ENCODE data around the gene VPS33A.
A peak's percentile ranks its signal among the peaks of the same experiment; 100 is the strongest.
"Not testable (repeated sequence)": the region's sequence is repeated elsewhere in the genome, so short reads cannot be mapped to it uniquely, and the experiment has no call there.

Gene VPS33A

DNA sequence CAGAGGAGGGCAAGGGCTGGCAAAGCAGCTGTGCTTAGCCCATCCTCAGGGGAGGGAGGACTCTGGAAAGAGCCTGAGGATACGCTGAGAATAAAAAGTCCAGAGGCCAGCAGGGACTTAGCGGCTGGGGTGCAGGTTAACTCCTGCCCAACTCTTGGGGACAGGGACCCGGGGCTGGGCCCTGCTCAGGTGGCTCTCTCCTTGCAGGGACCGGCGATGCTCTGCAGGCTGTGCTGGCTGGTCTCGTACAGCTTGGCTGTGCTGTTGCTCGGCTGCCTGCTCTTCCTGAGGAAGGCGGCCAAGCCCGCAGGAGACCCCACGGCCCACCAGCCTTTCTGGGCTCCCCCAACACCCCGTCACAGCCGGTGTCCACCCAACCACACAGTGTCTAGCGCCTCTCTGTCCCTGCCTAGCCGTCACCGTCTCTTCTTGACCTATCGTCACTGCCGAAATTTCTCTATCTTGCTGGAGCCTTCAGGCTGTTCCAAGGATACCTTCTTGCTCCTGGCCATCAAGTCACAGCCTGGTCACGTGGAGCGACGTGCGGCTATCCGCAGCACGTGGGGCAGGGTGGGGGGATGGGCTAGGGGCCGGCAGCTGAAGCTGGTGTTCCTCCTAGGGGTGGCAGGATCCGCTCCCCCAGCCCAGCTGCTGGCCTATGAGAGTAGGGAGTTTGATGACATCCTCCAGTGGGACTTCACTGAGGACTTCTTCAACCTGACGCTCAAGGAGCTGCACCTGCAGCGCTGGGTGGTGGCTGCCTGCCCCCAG is 60.0 kb downstream of the VPS33A start:
- H3K27ac ChIP-seq (ENCODE audit: insufficient read depth, low read depth, low read length, poor library complexity, severe bottlenecking), result no peak overlapping the region
- H3K27me3 ChIP-seq (ENCODE audit: control insufficient read depth, insufficient read depth, low read length, poor library complexity, severe bottlenecking), result peaks cover 52% of the 10 kb centered on the region
- H3K4me3 ChIP-seq (ENCODE audit: insufficient read depth, low read depth, low read length), result no peak overlapping the region
- H3K36me3 ChIP-seq (ENCODE audit: control insufficient read depth, insufficient read depth, low read length), result peaks cover 17% of the 10 kb centered on the region
- no peaks in the 10 kb centered on the region for H3K9me3 ChIP-seq (ENCODE audit: control insufficient read depth, low read length)
- WGBS, 2 experiments, result 87 to 88% methylated on average over 27 of the region's 27 CpGs
- no peaks in the 10 kb centered on the region for H3K4me1 ChIP-seq (ENCODE audit: control insufficient read depth, insufficient read depth, low read length)

DNA sequence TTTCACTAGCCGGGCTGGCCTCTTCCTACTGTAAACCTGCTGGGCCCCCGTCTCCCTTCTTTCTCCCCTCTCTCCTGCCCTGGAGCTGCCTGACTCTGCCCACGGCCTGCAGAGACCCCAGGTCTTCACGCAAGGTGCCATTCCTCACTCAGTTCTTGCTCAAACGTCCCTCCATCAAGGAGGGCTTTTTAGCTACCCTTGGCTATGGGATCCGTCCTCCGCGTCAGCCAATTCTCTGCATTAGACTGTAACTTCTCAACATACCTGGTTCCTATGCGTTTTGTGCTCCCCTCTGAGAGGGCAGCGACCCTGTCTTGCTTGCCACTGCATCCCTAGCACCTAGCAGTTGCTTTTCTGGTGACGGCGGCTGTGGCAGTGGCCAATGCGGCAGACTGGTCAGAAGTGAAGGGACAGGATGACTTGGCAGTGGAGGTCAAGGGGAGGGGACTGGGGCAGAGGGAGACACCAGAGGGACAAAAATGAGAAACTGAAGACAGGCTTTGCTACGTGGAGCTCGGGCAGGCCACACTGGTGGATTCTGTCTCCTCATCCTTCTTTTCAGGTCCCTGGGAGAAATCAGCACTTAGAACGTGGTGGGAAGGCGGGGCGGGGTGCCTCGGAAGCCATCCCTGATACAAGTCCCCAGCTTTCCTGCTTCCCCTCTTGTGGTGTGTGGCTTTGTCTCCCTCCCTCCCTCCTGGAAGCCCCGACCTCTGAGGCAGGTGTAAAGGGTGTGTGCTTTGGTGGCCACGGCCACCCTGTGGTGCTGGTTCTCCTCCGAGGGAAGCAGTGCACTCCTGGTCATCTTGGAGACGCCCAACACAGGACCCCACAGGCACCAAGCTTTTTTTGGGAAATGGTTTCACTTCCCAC is 61.0 kb downstream of the VPS33A start:
- H3K27ac ChIP-seq (ENCODE audit: insufficient read depth, low read depth, low read length, poor library complexity, severe bottlenecking), result no peak overlapping the region
- H3K4me3 ChIP-seq (ENCODE audit: insufficient read depth, low read depth, low read length), result no peak overlapping the region
- peaks cover 62% of the 10 kb centered on the region for H3K27me3 ChIP-seq (ENCODE audit: control insufficient read depth, insufficient read depth, low read length, poor library complexity, severe bottlenecking)
- no peaks in the 10 kb centered on the region for H3K4me1 ChIP-seq (ENCODE audit: control insufficient read depth, insufficient read depth, low read length)
- H3K36me3 ChIP-seq (ENCODE audit: control insufficient read depth, insufficient read depth, low read length), result peaks cover 14% of the 10 kb centered on the region
- H3K9me3 ChIP-seq (ENCODE audit: control insufficient read depth, low read length), result no peaks in the 10 kb centered on the region
- WGBS, 2 experiments, result 66% methylated on average over 23 of the region's 23 CpGs

DNA sequence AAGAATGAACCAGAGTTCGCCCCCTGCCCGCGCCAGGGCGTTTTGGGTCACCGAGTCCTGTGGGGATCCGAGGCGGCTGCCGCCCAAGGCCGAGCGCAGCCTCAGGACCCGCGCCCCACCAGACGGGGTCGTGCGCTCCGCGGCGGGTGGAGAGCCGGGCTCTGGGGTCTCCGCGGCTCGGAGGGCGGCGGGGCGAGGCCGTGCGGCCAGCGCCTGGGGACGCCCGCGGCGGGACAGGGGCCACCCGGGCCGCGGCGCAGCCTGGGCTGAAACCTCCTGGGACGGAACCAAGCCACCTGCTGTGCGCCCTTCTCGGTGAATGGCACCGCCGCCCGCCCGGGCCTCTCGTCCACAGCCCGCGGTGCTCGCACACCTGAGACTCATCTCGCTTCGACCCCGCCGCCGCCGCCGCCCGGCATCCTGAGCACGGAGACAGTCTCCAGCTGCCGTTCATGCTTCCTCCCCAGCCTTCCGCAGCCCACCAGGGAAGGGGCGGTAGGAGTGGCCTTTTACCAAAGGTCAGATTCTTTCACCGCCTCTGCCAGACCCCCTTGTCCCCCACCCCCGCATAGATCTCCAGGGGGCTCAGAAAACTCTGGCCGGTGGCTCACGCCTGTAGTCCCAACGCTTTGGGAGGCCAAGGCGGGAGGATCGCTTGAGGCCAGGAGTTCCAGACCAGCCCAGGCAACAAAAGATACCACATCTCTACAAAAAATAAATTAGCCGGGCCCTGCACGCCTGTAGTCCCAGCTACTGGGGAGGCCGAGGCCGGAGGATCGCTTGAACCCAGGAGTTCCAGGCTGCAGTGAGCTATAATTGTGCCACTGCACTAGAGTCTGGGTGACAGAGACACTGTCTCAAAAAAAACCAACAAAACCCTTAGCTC is 61.9 kb downstream of the VPS33A start:
- H3K27me3 ChIP-seq (ENCODE audit: control insufficient read depth, insufficient read depth, low read length, poor library complexity, severe bottlenecking), result peaks cover 65% of the 10 kb centered on the region
- H3K9me3 ChIP-seq (ENCODE audit: control insufficient read depth, low read length), result no peaks in the 10 kb centered on the region
- no peaks in the 10 kb centered on the region for H3K4me1 ChIP-seq (ENCODE audit: control insufficient read depth, insufficient read depth, low read length)
- peaks cover 14% of the 10 kb centered on the region for H3K36me3 ChIP-seq (ENCODE audit: control insufficient read depth, insufficient read depth, low read length)
- H3K27ac ChIP-seq (ENCODE audit: insufficient read depth, low read depth, low read length, poor library complexity, severe bottlenecking), result no peak overlapping the region
- H3K4me3 ChIP-seq (ENCODE audit: insufficient read depth, low read depth, low read length), result peak overlapping the region; percentile 41
- WGBS, 2 experiments, result 9 to 11% methylated on average over 71 of the region's 71 CpGs

DNA sequence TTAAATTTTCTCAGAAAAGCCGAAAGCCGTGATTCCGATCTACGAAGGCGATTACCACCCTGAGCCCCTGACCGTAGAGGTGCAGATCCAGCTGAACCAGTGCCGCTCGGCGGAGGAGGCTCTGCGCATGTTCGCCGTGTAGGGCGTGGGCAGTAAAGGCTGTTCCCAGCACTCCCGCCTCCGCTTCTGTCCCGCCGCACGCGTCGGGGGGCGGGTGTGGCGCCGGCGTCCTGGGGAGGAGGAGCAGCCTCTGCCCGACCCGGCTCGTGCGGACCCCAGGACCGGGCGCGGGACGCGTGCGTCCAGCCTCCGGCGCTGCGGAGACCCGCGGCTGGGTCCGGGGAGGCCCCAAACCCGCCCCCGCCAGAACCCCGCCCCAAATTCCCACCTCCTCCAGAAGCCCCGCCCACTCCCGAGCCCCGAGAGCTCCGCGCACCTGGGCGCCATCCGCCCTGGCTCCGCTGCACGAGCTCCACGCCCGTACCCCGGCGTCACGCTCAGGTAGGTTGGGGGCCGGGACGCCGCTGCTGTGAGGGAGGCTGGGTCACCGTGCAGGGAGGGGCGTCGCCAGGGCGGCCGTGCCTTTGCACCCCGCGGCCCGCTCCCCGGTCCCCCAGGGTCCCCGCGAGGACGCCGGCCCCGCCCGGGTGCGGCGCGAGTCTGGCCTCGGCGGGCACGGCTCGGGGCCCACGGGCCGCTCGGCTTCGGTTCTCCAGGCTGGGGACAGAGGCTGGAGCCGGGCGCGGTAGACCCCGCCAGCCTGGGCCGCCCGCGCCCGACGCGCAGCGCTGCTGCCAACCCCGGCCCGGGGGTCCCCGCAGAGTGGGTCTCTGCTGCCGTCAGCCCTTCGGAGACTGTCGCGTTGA is 62.8 kb downstream of the VPS33A start, which contains the start of gene B3GNT4:
B3GNT4 (plus strand) TSS at position 409 of the 866 bp plus-strand sequence. CDS start 910 bp downstream, outside the sequence.
- H3K9me3 ChIP-seq (ENCODE audit: control insufficient read depth, low read length), result no peaks in the 10 kb centered on the region
- H3K27me3 ChIP-seq (ENCODE audit: control insufficient read depth, insufficient read depth, low read length, poor library complexity, severe bottlenecking), result peaks cover 65% of the 10 kb centered on the region
- 1% methylated on average over 101 to 104 of the region's 104 CpGs for WGBS, 2 experiments
- H3K4me3 ChIP-seq (ENCODE audit: insufficient read depth, low read depth, low read length), result peak within 1 kb of the TSS; percentile 41
- H3K4me1 ChIP-seq (ENCODE audit: control insufficient read depth, insufficient read depth, low read length), result no peaks in the 10 kb centered on the region
- H3K36me3 ChIP-seq (ENCODE audit: control insufficient read depth, insufficient read depth, low read length), result peaks cover 8% of the 10 kb centered on the region
- no peak within 1 kb of the TSS for H3K27ac ChIP-seq (ENCODE audit: insufficient read depth, low read depth, low read length, poor library complexity, severe bottlenecking)

DNA sequence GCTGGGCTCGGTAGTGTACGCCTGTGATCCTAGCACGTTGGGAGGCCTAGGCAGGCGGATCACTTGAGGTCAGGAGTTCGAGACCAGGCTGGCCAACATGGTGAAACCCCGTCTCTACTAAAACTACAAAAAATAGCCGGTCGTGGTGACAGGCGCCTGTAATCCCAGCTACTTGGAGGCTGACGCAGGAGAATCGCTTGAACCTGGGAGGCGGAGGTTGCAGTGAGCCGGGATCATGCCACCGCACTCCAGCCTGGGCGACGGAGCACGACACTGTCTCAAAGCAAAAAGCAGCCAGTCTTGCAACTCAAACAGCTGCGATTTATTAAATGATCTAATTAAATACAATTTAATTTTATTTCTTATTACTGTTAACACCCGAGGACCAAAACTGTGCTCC is 63.5 kb downstream of the VPS33A start:
- peaks cover 65% of the 10 kb centered on the region for H3K27me3 ChIP-seq (ENCODE audit: control insufficient read depth, insufficient read depth, low read length, poor library complexity, severe bottlenecking)
- H3K4me1 ChIP-seq (ENCODE audit: control insufficient read depth, insufficient read depth, low read length); H3K36me3 ChIP-seq (ENCODE audit: control insufficient read depth, insufficient read depth, low read length); H3K9me3 ChIP-seq (ENCODE audit: control insufficient read depth, low read length); H3K27ac ChIP-seq (ENCODE audit: insufficient read depth, low read depth, low read length, poor library complexity, severe bottlenecking): not testable (repeated sequence)
- 79 to 84% methylated on average over 18 to 19 of the region's 19 CpGs for WGBS, 2 experiments
- peak overlapping the region; percentile 41 for H3K4me3 ChIP-seq (ENCODE audit: insufficient read depth, low read depth, low read length)

DNA sequence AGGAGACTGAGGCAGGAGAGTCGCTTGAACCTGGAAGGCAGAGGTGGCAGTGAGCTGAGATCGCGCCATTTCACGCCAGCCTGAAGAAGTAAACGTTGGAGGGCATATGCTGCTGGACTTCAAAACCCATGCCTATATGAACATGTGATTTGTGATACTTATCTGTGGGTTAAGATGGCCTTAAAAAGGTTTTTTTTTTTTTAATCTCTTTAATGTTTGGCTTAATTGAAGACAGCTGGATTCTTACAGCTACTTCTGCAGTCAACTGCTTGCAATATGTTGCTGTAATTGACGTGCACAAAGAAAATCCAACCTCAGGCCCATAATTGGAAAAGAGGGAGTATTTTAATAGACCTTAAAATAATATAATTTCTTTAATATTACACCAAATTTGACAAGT is 64.3 kb downstream of the VPS33A start:
- peaks cover 65% of the 10 kb centered on the region for H3K27me3 ChIP-seq (ENCODE audit: control insufficient read depth, insufficient read depth, low read length, poor library complexity, severe bottlenecking)
- H3K4me3 ChIP-seq (ENCODE audit: insufficient read depth, low read depth, low read length), result no peak overlapping the region
- no peaks in the 10 kb centered on the region for H3K4me1 ChIP-seq (ENCODE audit: control insufficient read depth, insufficient read depth, low read length)
- H3K27ac ChIP-seq (ENCODE audit: insufficient read depth, low read depth, low read length, poor library complexity, severe bottlenecking), result no peak overlapping the region
- H3K9me3 ChIP-seq (ENCODE audit: control insufficient read depth, low read length), result no peaks in the 10 kb centered on the region
- H3K36me3 ChIP-seq (ENCODE audit: control insufficient read depth, insufficient read depth, low read length), result no peaks in the 10 kb centered on the region
- WGBS, 2 experiments, result 91 to 94% methylated on average over 6 of the region's 6 CpGs

DNA sequence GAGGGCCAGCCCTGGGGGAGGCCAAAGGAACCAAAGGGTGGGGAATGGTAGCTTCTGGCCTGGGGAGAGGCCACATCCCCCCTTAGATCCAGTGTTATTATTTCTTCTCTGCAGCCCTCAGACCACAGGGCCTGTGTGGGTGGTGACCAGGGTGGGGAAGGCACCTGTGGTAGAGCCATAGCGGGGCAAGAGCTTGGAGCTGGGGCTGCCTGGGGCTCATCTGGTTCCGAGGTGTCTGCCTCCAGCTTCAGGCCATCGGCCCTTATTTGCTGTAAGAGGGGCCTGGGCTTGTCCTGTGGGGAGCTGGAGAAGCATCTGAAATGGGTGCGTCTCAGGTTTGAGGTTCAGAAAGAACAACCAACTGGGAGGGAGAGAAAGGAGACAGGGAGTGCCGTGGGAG is 64.9 kb downstream of the VPS33A start:
- Histone ChIP-seq H3K36me3 (ENCODE audit: control insufficient read depth, insufficient read depth, low read length) (no peaks in the 10 kb centered on the region), H3K27me3 (ENCODE audit: control insufficient read depth, insufficient read depth, low read length, poor library complexity, severe bottlenecking) (peaks cover 63% of the 10 kb centered on the region), H3K9me3 (ENCODE audit: control insufficient read depth, low read length) (no peaks in the 10 kb centered on the region), H3K4me1 (ENCODE audit: control insufficient read depth, insufficient read depth, low read length) (no peaks in the 10 kb centered on the region), H3K27ac (ENCODE audit: insufficient read depth, low read depth, low read length, poor library complexity, severe bottlenecking) (no peak overlapping the region), H3K4me3 (ENCODE audit: insufficient read depth, low read depth, low read length) (no peak overlapping the region)
- 90 to 93% methylated on average over 5 of the region's 5 CpGs for WGBS, 2 experiments

DNA sequence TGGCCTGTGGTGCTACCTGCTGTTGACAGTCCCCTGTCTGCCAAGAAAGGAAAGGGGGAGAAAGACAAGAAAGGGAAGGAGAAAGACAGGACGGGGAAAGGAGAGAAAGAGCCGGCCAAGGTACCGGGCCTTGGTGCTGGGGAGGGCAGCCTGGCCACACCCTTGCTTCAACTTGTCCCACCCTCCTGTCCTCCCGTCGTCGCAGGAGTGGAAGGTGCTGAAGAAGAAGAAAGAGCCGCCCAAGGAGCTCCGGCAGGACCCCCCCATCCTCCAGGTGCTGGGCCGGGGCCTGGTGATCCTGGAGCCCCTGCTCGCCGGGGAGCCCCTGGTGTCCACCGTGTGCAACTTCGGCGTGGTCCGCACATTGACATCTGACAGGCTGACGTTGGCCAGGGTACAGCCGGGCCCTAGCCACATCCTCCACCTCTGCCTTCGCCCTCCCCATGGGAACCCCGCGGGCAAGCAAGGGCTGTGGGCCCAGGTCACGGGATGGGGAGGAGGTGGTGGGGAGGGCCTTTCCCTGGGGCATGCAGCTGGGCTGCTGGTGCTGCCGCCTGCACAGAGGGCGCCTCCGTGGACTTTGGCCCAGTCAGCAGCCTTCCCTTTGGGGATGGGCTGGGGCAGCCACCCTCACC is 65.6 kb downstream of the VPS33A start:
- WGBS, 2 experiments, result 85% methylated on average over 24 of the region's 24 CpGs
- no peak overlapping the region for H3K27ac ChIP-seq (ENCODE audit: insufficient read depth, low read depth, low read length, poor library complexity, severe bottlenecking)
- no peak overlapping the region for H3K4me3 ChIP-seq (ENCODE audit: insufficient read depth, low read depth, low read length)
- peaks cover 56% of the 10 kb centered on the region for H3K27me3 ChIP-seq (ENCODE audit: control insufficient read depth, insufficient read depth, low read length, poor library complexity, severe bottlenecking)
- H3K9me3 ChIP-seq (ENCODE audit: control insufficient read depth, low read length), result no peaks in the 10 kb centered on the region
- no peaks in the 10 kb centered on the region for H3K36me3 ChIP-seq (ENCODE audit: control insufficient read depth, insufficient read depth, low read length)
- no peaks in the 10 kb centered on the region for H3K4me1 ChIP-seq (ENCODE audit: control insufficient read depth, insufficient read depth, low read length)

All from ectodermal cell (in vitro differentiated cells).